SKM-1 (cell line): ENCODE measurements around the gene GPR84.
A peak's percentile ranks its signal among the peaks of the same experiment; 100 is the strongest.

Experiments used
- DNase-seq: peaks from one replicate; lab custom pipeline; 2025; ENCODE audit not compliant: unreplicated experiment; lab: John Stamatoyannopoulos, UW

Gene GPR84

GRCh38 chr12:54392485-54393206 is 28.4 kb upstream of the GPR84 start:
- DNase-seq: no peak

- DNase-seq: no peak
Measured at GRCh38 chr12:54390668-54391551, 26.6 kb upstream of the GPR84 start.

- DNase-seq: no peak
Measured at GRCh38 chr12:54390176-54390667, 25.9 kb upstream of the GPR84 start.

- DNase-seq: no peak
Measured at GRCh38 chr12:54389607-54390175, 25.4 kb upstream of the GPR84 start.

- no peak for DNase-seq
Measured at GRCh38 chr12:54389134-54389508, 24.8 kb upstream of the GPR84 start.

- DNase-seq: no peak
Measured at GRCh38 chr12:54388237-54389133, 24.2 kb upstream of the GPR84 start.

DNA sequence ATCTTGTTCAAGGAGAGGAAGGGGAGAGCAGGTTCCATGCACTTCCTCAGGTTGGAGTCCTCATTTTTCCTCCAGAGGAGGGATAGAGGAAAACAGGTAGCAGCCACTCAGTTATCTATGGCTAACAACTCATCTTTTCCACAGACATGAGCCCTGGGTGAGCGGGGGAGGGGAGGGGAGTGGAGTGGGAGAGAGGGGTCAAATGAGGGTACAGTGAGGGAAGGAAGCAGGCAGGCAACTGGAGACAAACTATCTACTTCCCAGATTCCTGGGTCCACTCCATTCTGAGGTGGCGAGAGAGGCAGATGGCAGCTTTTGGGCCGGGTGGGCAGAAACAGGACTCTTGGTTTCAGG is 22.8 kb upstream of the GPR84 start:
- no peak for DNase-seq

GRCh38 chr12:54386403-54387113 is 22.3 kb upstream of the GPR84 start:
- DNase-seq: no peak

GRCh38 chr12:54385251-54385914 is 21.1 kb upstream of the GPR84 start:
- DNase-seq: no peak

- peak; percentile 70 for DNase-seq
Measured at GRCh38 chr12:54384591-54385041, 20.3 kb upstream of the GPR84 start, which contains the start of gene ZNF385A. ZNF385A (minus strand) TSS chr12:54384733; CDS start chr12:54384514, 219 bp downstream.

GRCh38 chr12:54383041-54383609 is 18.8 kb upstream of the GPR84 start:
- peak; percentile 34 for DNase-seq

DNA sequence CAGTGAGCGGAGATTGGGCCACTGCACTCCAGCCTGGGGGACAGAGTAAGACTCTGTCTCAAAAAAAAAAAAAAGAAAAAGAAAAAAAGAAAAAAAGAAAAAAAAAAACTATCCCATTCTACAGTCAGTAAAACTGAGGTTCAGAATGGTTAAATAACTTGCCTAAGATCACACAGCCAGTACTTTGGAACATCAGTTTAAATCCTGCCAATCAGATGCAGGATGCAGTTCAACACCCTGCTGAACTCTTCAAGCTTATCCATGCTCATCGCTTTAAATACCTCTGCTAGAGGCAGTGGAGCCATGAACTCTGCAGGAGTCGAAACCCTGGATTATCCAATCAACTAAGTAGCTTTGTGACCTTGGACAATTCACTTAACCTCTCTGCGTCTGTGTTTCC is 16.9 kb upstream of the GPR84 start:
- DNase-seq: no peak

DNA sequence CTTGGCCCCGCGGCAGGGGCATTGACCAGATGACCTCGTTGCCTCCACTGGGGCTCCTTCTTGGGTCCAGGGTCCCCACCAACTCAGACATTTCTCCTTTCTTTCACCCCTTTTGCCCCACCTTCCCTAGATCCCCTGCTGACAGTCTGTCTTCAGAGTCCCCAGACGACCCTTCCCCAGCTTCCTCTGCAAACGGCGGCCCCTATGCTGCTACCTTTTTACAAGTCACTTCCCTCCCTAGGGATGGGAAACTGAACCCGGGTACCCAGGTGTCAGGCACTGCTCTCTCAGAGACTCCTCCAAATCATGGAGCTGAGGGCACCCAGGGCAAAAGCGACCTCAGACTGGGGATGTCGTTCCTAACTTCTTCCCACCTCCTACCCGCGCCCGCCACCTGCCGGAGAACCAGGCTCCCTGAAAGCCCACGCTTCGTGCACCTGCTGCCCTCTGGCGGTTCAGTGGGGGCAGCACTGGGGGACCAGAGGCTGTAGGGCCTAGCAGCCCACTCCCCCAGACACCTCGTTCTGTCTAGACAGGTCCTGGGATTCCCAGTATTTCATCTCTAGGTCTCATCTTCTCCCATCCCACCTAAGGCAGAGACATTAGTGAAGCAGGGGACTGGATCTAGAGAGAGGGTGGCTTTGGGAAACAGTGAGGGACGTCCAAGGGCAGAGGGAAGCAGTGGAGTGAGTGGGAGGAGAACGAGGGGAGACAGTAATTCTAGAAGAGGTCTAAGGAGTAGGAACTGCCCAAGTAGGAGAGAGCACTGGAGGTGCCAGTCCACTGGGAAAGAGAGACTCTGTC is 15.3 kb upstream of the GPR84 start:
- DNase-seq: peak; percentile 32

- no peak for DNase-seq
Measured at GRCh38 chr12:54378796-54379397, 14.6 kb upstream of the GPR84 start.

DNA sequence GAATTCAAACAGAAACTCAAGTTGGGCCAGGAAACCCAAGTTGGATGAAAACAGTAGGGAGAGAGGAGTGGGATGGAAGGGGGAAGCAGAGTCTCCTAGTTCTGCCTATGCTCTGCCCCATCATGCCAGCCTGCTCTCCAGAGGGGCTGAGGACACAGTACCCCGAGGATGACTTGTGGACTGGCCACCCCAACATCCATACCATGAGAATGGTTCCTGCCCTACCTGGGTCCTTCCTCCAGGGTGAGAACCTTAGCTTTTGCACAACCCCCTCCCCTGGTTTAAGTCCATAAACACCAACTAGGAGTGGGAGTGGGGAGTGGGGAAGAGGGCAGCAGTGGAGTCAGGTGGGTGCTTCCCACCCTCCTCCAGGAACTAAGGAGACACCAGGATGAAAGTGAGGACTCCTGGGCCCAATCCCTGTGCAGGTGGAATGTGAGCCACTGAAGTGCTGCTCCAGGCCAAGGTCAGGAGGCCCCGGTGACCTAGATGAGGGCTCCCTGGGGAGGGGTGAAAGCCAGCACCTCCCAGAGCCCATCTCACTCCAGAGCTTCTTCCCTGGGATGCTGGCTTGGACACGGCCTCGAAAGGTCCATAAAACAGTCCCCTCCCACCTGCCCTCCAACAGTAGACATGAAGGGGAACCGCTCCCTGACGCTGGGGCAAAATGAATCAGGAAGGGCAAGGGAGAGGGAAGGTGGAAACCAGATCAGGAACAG is 13.7 kb upstream of the GPR84 start:
- no peak for DNase-seq

DNA sequence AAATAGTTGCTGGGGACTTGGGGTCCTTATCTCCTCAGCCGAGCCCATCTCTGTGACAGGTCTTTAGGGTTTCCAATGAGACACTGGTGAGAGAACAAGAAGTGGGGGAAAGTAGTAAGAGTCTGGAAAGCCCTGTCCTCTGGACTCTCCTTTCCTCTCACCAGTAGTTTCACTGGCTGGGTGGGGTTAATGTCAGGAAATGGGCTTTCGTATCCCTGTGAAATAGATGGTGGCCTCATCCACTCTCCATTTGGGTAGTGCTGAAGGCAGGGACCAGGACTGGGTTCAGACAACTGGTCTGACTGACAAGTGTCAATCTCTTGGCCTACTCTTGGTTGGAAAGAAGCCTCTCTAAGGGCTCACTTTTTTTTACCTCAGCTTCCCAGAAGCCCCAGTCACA is 12.7 kb upstream of the GPR84 start:
- no peak for DNase-seq

DNA sequence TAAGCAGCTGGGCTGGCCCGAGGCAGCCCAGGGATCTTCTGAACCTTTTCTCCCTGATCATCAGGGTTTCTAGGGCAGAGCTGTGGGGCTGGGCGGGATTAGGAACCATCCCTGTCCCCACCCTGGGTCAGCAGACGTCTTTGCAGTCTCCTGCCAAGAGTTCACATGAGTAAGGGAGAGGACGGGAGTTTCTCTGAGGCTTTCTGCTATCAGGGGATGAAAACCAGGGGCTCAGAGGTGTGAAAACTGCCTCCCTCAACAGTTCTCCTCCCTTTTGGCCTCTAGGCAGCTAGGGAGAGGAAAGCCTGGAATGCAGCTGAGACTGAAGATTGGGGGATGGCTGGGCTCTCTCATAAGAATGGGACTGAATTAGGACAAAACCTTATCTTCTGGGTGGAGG is 12.3 kb upstream of the GPR84 start:
- no peak for DNase-seq

DNA sequence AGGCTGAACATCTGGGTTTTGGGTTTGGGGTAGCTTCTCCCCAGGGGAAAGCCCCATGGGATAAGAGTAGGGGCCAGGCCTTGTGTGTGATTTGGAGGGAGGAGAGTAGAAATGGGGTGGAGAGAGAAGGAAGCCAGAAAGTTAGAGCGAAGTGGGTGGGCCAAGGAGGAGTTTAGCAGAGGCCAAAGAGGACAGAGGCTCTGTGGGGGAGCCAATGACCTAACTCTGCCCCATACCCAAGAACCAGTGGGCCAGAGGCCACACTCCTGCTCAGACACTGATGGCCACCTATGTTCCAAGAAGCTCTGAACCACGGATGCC is 10.9 kb upstream of the GPR84 start:
- DNase-seq: no peak
